Heart right ventricle (tissue), 16 donors: ENCODE measurements around the gene COPZ2. TPM values are rescaled to one million over a fixed set of nuclear protein-coding genes. Genes with fewer than 3 reads are reported as not detected.

Experiments
- ATAC-seq, 8 donors: fragments of 200-7000 bp; cut with Tn5 transposase; one replicate each; pipeline ENCODE4 v1.9.1; 2020; ENCODE audit warnings: mild to moderate bottlenecking in 8 of 8, moderate library complexity in 8 of 8, moderate number of reproducible peaks in 1 of 8
- DNase-seq, 2 donors: peaks; one replicate each; pipeline ENCODE4 v3.0.0-alpha.2; 2020
- H3K27ac ChIP-seq, 10 donors: fragments of 200-600 bp; sonication (generic) in 2 of 10; one replicate each; pipeline versions ENCODE4 v1.5.0 to v1.8.0; 2020 to 2022; ENCODE audit warnings: mild to moderate bottlenecking in 3 of 10
- H3K27me3 ChIP-seq, 7 donors: fragments of 200-600 bp; one replicate each; pipeline ENCODE4 v1.8.0; 2021 to 2022; ENCODE audit warnings: mild to moderate bottlenecking in 2 of 7
- H3K36me3 ChIP-seq, 9 donors: fragments of 200-600 bp; sonication (generic) in 1 of 9; one replicate each; pipeline versions ENCODE4 v1.5.0 to v1.8.0; 2020 to 2022; ENCODE audit warnings: mild to moderate bottlenecking in 2 of 9
- H3K4me1 ChIP-seq, 9 donors: fragments of 200-600 bp; sonication (generic) in 1 of 9; one replicate each; pipeline versions ENCODE4 v1.5.0 to v1.8.0; 2020 to 2022; ENCODE audit warnings: mild to moderate bottlenecking in 4 of 9
- H3K4me3 ChIP-seq, 10 donors: fragments of 200-600 bp; sonication (generic) in 2 of 10; one replicate each; pipeline versions ENCODE4 v1.5.0 to v1.8.0; 2020 to 2022; ENCODE audit warnings: mild to moderate bottlenecking in 7 of 10, moderate library complexity in 2 of 10
- H3K9me3 ChIP-seq, 11 donors: fragments of 200-600 bp in 10 of 11; sonication (generic) in 2 of 11; one replicate each; pipeline versions ENCODE4 v1.5.0 to v1.8.0; 2013 to 2022; ENCODE audit warnings: mild to moderate bottlenecking in 2 of 11, control low read depth in 1 of 11, moderate library complexity in 1 of 11
- CTCF ChIP-seq, 9 donors: fragments of 200-600 bp; sonication (generic) in 2 of 9; IDR thresholded peaks; one replicate each; pipeline versions ENCODE4 v1.5.0 to v1.8.0; 2021 to 2022; ENCODE audit warnings: antibody characterized with exemption in 9 of 9, mild to moderate bottlenecking in 5 of 9, moderate library complexity in 1 of 9
- WGBS, 2 donors: extraction: QIAGEN DNeasy Blood & Tissue Kit; methylation state at CpG; one replicate each; pipeline ENCODE4 v1.1.7; 2013; ENCODE audit warnings: inconsistent platforms in 1 of 2; 5-methylcytosine and 5-hydroxymethylcytosine counted together
- intact Hi-C, 10 donors: fragments of 100-400 bp; cut with DNase I; formaldehyde crosslinking; loops; one replicate each; pipeline versions ENCODE4 v1.11.1 to v1.14.2; 2022
- polyA plus RNA-seq, 2 donors: library from polyadenylated mRNA; stranded (reverse); fragments of 200-250 nt; gene quantifications; one replicate each; pipeline ENCODE4 v1.2.3, GENCODE V29; 2013
- total RNA-seq, 10 donors: library from RNA; stranded (reverse); fragmentation: NEBNext Ultra II Directional in 3 of 10; extraction: Animal tissue kit (Norgen Biotek cat#: 25700) in 3 of 10; gene quantifications; one replicate each; pipeline versions ENCODE4 v1.2.1 to v1.2.4, GENCODE V29; 2021 to 2023
- donor health status: Arrhythmogenic right ventricular cardiomyopathy.
- donor health status: ischemic (EF 13 %, LVEDD 7.1; RV severe dilation, severe dysfunction).
- donor health status: healthy with polysubstance abuse.
- donor health status: DM: no; HTN: yes; CAD: no.
- donor health status: DM: no; HTN: no; CAD: no.
- donor health status: ischemic (EF 25% LVEDD 6.9; RV normal size, moderate dysfunction).
- donor health status: ischemic (EF 25% LVEDD 5.7; RV mildly dilated, moderate dysfunction).
- donor health status: healthy.
- donor health status: DM: yes; HTN: yes; CAD: no.
- donor health status: Ischemic cardiomyopathy.
- donor health status: ischemic (EF 35%, LVEDD 5.7; RV mildly dilated, moderate dysfunction).
- donor health status: nonischemic (EF 11% LVEDD 7.7; RV severe dilation, severe dysfunction).
- donor health status: DM: yes; HTN: yes; CAD: no.
- donor health status: PGD.
- donor health status: ischemic (EF 29% LVEDD 5.4; RV normal size, mild dysfunction).
- donor health status: nonischemic (EF 23%, LVEDD 6.1; RV moderate dilation, normal function).

The COPZ2 gene
- total and polyA plus RNA-seq, 12 donors = 17.5 to 67.3 (median 59.1) TPM

DNA sequence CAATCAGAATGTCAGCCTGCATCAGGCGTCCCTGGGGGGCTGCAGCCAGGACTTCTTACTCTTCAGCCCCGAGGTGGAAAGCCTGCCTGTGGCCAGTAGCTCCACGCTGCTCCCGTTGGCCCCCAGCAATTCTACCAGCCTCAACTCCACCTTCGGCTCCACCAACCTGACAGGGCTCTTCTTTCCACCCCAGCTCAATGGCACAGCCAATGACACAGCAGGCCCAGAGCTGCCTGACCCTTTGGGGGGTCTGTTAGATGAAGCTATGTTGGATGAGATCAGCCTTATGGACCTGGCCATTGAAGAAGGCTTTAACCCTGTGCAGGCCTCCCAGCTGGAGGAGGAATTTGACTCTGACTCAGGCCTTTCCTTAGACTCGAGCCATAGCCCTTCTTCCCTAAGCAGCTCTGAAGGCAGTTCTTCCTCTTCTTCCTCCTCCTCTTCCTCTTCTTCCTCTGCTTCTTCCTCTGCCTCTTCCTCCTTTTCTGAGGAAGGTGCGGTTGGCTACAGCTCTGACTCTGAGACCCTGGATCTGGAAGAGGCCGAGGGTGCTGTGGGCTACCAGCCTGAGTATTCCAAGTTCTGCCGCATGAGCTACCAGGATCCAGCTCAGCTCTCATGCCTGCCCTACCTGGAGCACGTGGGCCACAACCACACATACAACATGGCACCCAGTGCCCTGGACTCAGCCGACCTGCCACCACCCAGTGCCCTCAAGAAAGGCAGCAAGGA is 21.0 kb upstream of the COPZ2 start:
- Histone ChIP-seq H3K9me3 (no peaks in the 10 kb centered on the region), H3K27ac (peak overlapping the region in 4 of 10 donors; percentile 10 to 56 (median 44)), H3K4me3 (no peak overlapping the region), H3K36me3 (peaks cover 7 to 99% (median 58%) of the 10 kb centered on the region in 9 donors), H3K4me1 (peaks cover 28 to 73% (median 54%) of the 10 kb centered on the region in 9 donors), H3K27me3 (no peaks in the 10 kb centered on the region)
- DNase-seq (no peak), ATAC-seq (no peak)
- WGBS, 2 donors = 79 to 82% methylated on average over 11 of the region's 11 CpGs
- TF ChIP-seq CTCF (IDR thresholded peaks at IDR 0.05) = no peak
- intact Hi-C loops = no loop called here

- H3K4me3 ChIP-seq = no peak overlapping the region
These were observed 20.0 kb upstream of the COPZ2 start for GRCh38 chr17:48057626-48058025.

DNA sequence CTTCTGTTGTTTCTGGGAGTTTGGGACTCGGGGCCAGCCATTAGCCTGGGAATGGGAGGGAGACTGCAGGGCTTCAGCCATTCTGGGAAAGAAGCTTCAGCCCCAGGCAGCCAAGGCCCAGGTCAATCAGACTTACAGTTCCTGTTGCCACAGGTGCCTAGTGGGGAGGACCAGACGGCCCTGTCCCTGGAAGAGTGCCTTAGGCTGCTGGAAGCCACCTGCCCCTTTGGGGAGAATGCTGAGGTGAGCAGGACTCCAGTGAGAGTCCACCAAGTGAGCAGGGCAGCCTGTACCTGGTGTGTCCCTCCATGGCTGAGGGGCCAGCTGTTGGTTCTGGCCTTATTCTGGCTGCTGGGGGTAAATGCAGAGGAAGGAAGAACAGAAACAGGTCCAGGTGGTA is 19.3 kb upstream of the COPZ2 start:
- Histone ChIP-seq H3K4me1 (peaks cover 35 to 90% (median 66%) of the 10 kb centered on the region in 9 donors), H3K4me3 (no peak overlapping the region), H3K9me3 (no peaks in the 10 kb centered on the region), H3K36me3 (peaks cover 7 to 97% (median 58%) of the 10 kb centered on the region in 9 donors), H3K27ac (peak overlapping the region in 5 of 10 donors; percentile 1 to 56 (median 47)), H3K27me3 (no peaks in the 10 kb centered on the region)
- no peak for TF ChIP-seq CTCF (IDR thresholded peaks at IDR 0.05)
- WGBS, 2 donors = 48 to 56% methylated on average over 2 of the region's 2 CpGs
- no peak for DNase-seq
- no peak for ATAC-seq
- intact Hi-C loops = no loop called here

More at GRCh38 chr17:48057626-48058025, 20.0 kb upstream of the COPZ2 start:
- H3K36me3 ChIP-seq = peaks cover 7 to 99% (median 58%) of the 10 kb centered on the region in 9 donors
- 38 to 39% methylated on average over 4 of the region's 4 CpGs for WGBS, 2 donors
- no peaks in the 10 kb centered on the region for H3K9me3 ChIP-seq
- TF ChIP-seq CTCF (IDR thresholded peaks at IDR 0.05) = no peak
- intact Hi-C loops = no loop called here
- H3K27me3 ChIP-seq = no peaks in the 10 kb centered on the region
- DNase-seq (no peak), ATAC-seq (no peak)
- H3K27ac ChIP-seq = peak overlapping the region in 5 of 10 donors; percentile 10 to 56 (median 47)
- peaks cover 32 to 83% (median 60%) of the 10 kb centered on the region in 9 donors for H3K4me1 ChIP-seq

- no peak overlapping the region for H3K4me3 ChIP-seq
- no peaks in the 10 kb centered on the region for H3K27me3 ChIP-seq
- no peak for ATAC-seq
- peaks cover 7 to 97% (median 55%) of the 10 kb centered on the region in 9 donors for H3K36me3 ChIP-seq
- peak overlapping the region in 4 of 10 donors; percentile 1 to 99 (median 9) for H3K27ac ChIP-seq
- H3K4me1 ChIP-seq = peaks cover 39 to 96% (median 72%) of the 10 kb centered on the region in 9 donors
- no peak for DNase-seq
- WGBS, 2 donors = 92% methylated on average over 10 of the region's 10 CpGs
- H3K9me3 ChIP-seq = no peaks in the 10 kb centered on the region
- TF ChIP-seq CTCF (IDR thresholded peaks at IDR 0.05) = no peak
- intact Hi-C loops = no loop called here
These were observed 18.7 kb upstream of the COPZ2 start for GRCh38 chr17:48056246-48056745.
